AG04450 (cell line): ENCODE results near the gene SEC23IP. TPM values are rescaled to one million over a fixed set of nuclear protein-coding genes. Genes with fewer than 3 reads are reported as not detected.
A peak's percentile ranks its signal among the peaks of the same experiment; 100 is the strongest.

Source experiments
- CTCF ChIA-PET: fragments of 300-600, 350-600 bp; formaldehyde crosslinking; extraction: SDS; loops from one replicate; lab custom pipeline; 2022; ENCODE audit warnings: antibody characterized with exemption, inconsistent platforms; lab: Charles Lee
- POLR2A ChIA-PET: fragments of 350-600 bp; formaldehyde crosslinking; extraction: SDS; loops from one replicate; lab custom pipeline; 2021; ENCODE audit warnings: antibody characterized with exemption, inconsistent platforms; lab: Yijun Ruan, JAX
- DNase-seq: peaks from one replicate; pipeline ENCODE4 v3.0.0-alpha.2; 2011; ENCODE audit warnings: low read depth, low spot score
- H3K27ac ChIP-seq: one replicate; pipeline ENCODE4 v1.5.1; 2012; ENCODE audit warnings: low read depth, low read length, control low read depth
- H3K27me3 ChIP-seq: one replicate; pipeline ENCODE4 v1.6.0; 2012; ENCODE audit warnings: low read length; ENCODE audit not compliant: control insufficient read depth, insufficient read depth
- H3K4me3 ChIP-seq: 2 replicates; pipeline ENCODE4 v1.5.1; 2011; ENCODE audit warnings: mild to moderate bottlenecking, low read depth, low read length, control low read depth
- H3K9me3 ChIP-seq: 2 replicates; pipeline ENCODE4 v1.5.1; 2012; ENCODE audit warnings: low read length; ENCODE audit not compliant: control insufficient read depth, insufficient read depth
- polyA plus RNA-seq: library from polyadenylated mRNA; depleted of rRNA; stranded (reverse); fragments of >200 nt; gene quantifications from 2 replicates; pipeline ENCODE4 v1.2.3, GENCODE V29; 2011
- TF ChIP-seq, protein P1 (sequence below): IDR thresholded peaks from 2 replicates; pipeline ENCODE4 v1.5.1; 2011; ENCODE audit warnings: low read depth, low read length, control low read depth, inconsistent platforms

SEC23IP gene
- polyA plus RNA-seq, 1 experiment = 62.8 TPM

DNA sequence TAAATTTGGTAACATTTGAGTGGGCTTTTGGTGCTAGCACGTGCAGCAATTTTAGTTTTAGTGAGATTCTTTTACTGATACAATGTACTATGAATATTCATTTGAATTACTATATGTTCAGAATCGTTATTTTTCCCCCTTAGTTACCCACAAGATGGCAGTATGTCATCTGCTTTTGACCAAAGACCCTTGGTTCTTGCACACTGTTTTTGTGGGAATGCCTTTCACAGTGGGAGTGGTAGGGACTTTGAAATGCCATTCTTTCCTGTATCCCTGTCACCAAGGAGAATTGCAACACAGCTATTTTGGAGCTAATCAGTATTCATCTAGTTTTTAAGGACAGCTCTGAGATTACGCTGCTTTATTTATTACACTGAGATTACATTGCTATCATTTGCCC lies 40.6 kb downstream of the SEC23IP start:
- no peak for DNase-seq
- TF ChIP-seq, protein P1, sequence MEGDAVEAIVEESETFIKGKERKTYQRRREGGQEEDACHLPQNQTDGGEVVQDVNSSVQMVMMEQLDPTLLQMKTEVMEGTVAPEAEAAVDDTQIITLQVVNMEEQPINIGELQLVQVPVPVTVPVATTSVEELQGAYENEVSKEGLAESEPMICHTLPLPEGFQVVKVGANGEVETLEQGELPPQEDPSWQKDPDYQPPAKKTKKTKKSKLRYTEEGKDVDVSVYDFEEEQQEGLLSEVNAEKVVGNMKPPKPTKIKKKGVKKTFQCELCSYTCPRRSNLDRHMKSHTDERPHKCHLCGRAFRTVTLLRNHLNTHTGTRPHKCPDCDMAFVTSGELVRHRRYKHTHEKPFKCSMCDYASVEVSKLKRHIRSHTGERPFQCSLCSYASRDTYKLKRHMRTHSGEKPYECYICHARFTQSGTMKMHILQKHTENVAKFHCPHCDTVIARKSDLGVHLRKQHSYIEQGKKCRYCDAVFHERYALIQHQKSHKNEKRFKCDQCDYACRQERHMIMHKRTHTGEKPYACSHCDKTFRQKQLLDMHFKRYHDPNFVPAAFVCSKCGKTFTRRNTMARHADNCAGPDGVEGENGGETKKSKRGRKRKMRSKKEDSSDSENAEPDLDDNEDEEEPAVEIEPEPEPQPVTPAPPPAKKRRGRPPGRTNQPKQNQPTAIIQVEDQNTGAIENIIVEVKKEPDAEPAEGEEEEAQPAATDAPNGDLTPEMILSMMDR = peak; percentile 33; the same call in 1 of the 2 replicates
- ChIA-PET POLR2A (no interaction called here), CTCF (no interaction called here)
- H3K27me3 ChIP-seq = no peaks in the 10 kb centered on the region
- H3K9me3 ChIP-seq = no peaks in the 10 kb centered on the region
- no peak overlapping the region for H3K4me3 ChIP-seq
- no peak overlapping the region for H3K27ac ChIP-seq

DNA sequence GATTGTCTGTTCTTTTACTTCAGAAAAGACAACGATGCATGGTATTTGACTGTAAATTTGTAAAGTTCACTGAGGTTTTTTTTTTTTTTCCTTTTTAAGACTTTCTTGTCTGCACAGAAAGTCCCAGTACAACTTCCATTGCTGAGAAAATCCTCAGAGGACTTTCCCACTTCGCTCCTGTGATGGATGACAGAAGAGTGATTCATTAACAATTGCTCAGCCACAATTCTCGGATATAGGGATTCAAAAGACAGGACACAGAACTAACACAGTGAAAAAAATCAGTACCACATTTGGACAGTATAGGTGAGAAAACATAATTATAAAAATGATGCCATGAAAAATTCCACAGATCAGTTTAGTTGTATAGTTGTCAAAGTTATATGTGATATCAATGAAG lies 48.0 kb downstream of the SEC23IP start:
- H3K4me3 ChIP-seq = no peak overlapping the region
- no peak overlapping the region for H3K27ac ChIP-seq
- TF ChIP-seq, protein P1 = no peak
- H3K27me3 ChIP-seq = no peaks in the 10 kb centered on the region
- CTCF ChIA-PET = no interaction called here
- no peaks in the 10 kb centered on the region for H3K9me3 ChIP-seq
- POLR2A ChIA-PET = no interaction called here
- no peak for DNase-seq

DNA sequence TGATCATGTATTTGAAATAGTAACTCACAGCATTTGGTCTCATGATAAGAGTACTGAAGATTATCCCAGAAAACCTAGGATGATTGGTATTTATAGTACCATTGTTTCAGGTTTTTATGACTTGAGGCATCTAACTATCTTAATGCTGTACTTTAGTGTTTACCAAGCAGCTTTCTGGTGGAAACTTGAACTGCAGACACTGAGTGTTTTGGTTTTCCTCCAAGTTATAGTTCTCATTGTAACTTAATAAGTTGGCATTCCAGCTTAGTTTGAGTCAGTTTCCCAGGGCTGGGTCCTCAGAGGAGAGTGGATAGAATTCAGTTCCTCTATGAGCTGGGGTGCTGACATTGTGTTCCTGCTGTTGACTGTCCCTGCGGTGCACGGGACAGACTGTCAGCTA lies 50.4 kb downstream of the SEC23IP start:
- Histone ChIP-seq H3K27me3 (no peaks in the 10 kb centered on the region), H3K4me3 (no peak overlapping the region), H3K27ac (no peak overlapping the region), H3K9me3 (no peaks in the 10 kb centered on the region)
- CTCF ChIA-PET = no interaction called here
- TF ChIP-seq, protein P1 = no peak
- DNase-seq = no peak
- POLR2A ChIA-PET = no interaction called here

DNA sequence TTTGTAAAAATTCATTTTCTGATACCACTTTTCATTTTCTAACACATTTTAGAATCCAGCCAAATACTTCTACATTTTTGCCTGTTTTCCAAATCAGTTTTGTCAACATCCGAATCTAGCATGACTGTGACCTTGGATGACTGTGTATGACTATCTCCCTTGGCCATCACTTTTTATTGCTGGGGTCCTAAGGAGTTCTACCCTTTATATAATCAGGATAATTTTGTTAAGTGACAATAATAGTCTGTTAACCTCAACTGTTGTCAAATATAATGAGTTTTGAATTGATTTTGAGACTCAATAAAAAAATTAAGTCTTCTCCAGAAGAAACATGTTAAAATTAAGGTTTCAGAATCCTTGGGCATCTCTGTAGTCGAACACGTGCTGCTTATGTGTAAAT lies 53.3 kb downstream of the SEC23IP start:
- ChIA-PET POLR2A (no interaction called here), CTCF (no interaction called here)
- Histone ChIP-seq H3K4me3 (no peak overlapping the region), H3K9me3 (no peaks in the 10 kb centered on the region), H3K27me3 (no peaks in the 10 kb centered on the region), H3K27ac (no peak overlapping the region)
- TF ChIP-seq, protein P1 = no peak
- DNase-seq = no peak

DNA sequence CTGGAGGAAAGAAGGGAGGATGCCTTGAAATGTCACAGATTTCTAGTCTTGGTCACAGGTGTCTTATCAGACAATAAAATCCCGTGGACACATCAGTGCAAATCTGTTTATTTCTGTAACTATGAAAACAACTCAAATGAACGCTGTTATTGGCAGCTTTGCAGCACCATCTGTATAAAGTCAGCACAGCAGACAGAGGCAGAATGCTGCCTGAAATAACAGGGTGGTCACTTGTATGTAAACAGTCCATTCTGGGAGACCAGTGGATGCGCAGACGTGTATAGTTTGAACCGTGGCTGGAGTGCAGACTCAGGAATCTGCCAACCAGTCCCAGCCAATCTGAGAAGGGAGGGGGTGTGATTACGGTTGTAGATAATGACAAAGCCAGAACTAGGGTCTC lies 54.8 kb downstream of the SEC23IP start:
- no peak overlapping the region for H3K4me3 ChIP-seq
- peak; percentile 21 for DNase-seq
- H3K27me3 ChIP-seq = no peaks in the 10 kb centered on the region
- ChIA-PET CTCF (interaction anchor here (0.7 kb wide), 1 partner anchor 14 kb away, joined by 3 read pairs; no protein-coding TSS in a partner anchor), POLR2A (interaction anchor here (0.6 kb wide), 1 partner anchor 11 kb away, joined by 3 read pairs; no protein-coding TSS in a partner anchor)
- TF ChIP-seq, protein P1 = no peak
- peak overlapping the region; percentile 39 for H3K27ac ChIP-seq
- H3K9me3 ChIP-seq = no peaks in the 10 kb centered on the region
